Liver (tissue), 9 donors: ENCODE data around the gene RBM47. TPM values are rescaled to one million over a fixed set of nuclear protein-coding genes. Genes with fewer than 3 reads are reported as not detected.
A peak's percentile ranks its signal among the peaks of the same experiment; 100 is the strongest.

ENCODE experiments used
- DNase-seq: peaks from one replicate; pipeline ENCODE4 v3.0.0-alpha.2; 2017; ENCODE audit warnings: low spot score
- H3K27ac ChIP-seq, 2 donors: one replicate each; pipeline ENCODE4 v1.7.0; 2013; ENCODE audit warnings: inconsistent platforms in 2 of 2, low read length in 2 of 2, control low read depth in 1 of 2, low read depth in 1 of 2, mild to moderate bottlenecking in 1 of 2
- H3K27me3 ChIP-seq, 4 donors: one replicate each; pipeline versions ENCODE4 v1.6.1 to v1.7.0; 2013; ENCODE audit warnings: low read length in 3 of 4, inconsistent platforms in 1 of 4, mild to moderate bottlenecking in 1 of 4, moderate library complexity in 1 of 4; ENCODE audit not compliant: control insufficient read depth in 4 of 4, insufficient read depth in 4 of 4
- H3K36me3 ChIP-seq, 4 donors: one replicate each; pipeline versions ENCODE4 v1.6.1 to v1.7.0; 2013; ENCODE audit warnings: low read length in 3 of 4, mild to moderate bottlenecking in 3 of 4, low read depth in 1 of 4, moderate library complexity in 1 of 4; ENCODE audit not compliant: control insufficient read depth in 4 of 4, insufficient read depth in 3 of 4
- H3K4me1 ChIP-seq, 4 donors: one replicate each; pipeline versions ENCODE4 v1.6.1 to v1.7.0; 2013; ENCODE audit warnings: low read length in 3 of 4, mild to moderate bottlenecking in 3 of 4, moderate library complexity in 1 of 4; ENCODE audit not compliant: control insufficient read depth in 4 of 4, insufficient read depth in 4 of 4
- H3K4me3 ChIP-seq, 3 donors: one replicate each; pipeline versions ENCODE4 v1.6.1 to v1.7.0; 2013; ENCODE audit warnings: low read length in 3 of 3, control low read depth in 1 of 3, low read depth in 1 of 3, mild to moderate bottlenecking in 1 of 3
- H3K9ac ChIP-seq, 2 donors: one replicate each; pipeline ENCODE4 v1.7.0; 2013; ENCODE audit warnings: low read length in 2 of 2, mild to moderate bottlenecking in 2 of 2, moderate library complexity in 2 of 2, control low read depth in 1 of 2, low read depth in 1 of 2
- H3K9me3 ChIP-seq, 4 donors: one replicate each; pipeline versions ENCODE4 v1.6.1 to v1.7.0; 2013; ENCODE audit warnings: low read length in 3 of 4; ENCODE audit not compliant: control insufficient read depth in 4 of 4
- CTCF ChIP-seq: fragments of 150-350 bp; IDR thresholded peaks from 2 replicates; pipeline ENCODE4 v1.5.1; 2017; ENCODE audit warnings: improper control_type of control experiment, low read depth, low read length; ENCODE audit not compliant: missing input control
- EGR1 ChIP-seq, 2 donors: IDR thresholded peaks; 2 replicates each; pipeline ENCODE4 v1.6.1; 2016 to 2018; ENCODE audit warnings: antibody characterized with exemption in 2 of 2, low read depth in 2 of 2
- FOXA1 ChIP-seq: IDR thresholded peaks from 2 replicates; pipeline ENCODE4 v1.6.1; 2016; ENCODE audit warnings: antibody characterized with exemption
- FOXA2 ChIP-seq: IDR thresholded peaks from 2 replicates; pipeline ENCODE4 v1.6.1; 2016; ENCODE audit warnings: antibody characterized with exemption
- GABPA ChIP-seq, 2 donors: IDR thresholded peaks in 1 of 2; conservative IDR thresholded peaks in 1 of 2; 2 replicates each; pipeline ENCODE4 v1.6.1; 2016; ENCODE audit warnings: antibody characterized with exemption in 2 of 2, mild to moderate bottlenecking in 1 of 2, moderate library complexity in 1 of 2
- HNF4A ChIP-seq, 2 donors: conservative IDR thresholded peaks; 2 replicates each; pipeline ENCODE4 v1.6.1; 2016; ENCODE audit warnings: antibody characterized with exemption in 2 of 2, mild to moderate bottlenecking in 2 of 2
- HNF4G ChIP-seq: IDR thresholded peaks from 2 replicates; pipeline ENCODE4 v1.6.1; 2016; ENCODE audit warnings: antibody characterized with exemption
- JUND ChIP-seq, 2 donors: IDR thresholded peaks; 2 replicates each; pipeline ENCODE4 v1.6.1; 2016; ENCODE audit warnings: antibody characterized with exemption in 2 of 2
- MAX ChIP-seq: IDR thresholded peaks from 2 replicates; pipeline ENCODE4 v1.6.1; 2016; ENCODE audit warnings: antibody characterized with exemption
- NR2F2 ChIP-seq: IDR thresholded peaks from 2 replicates; pipeline ENCODE4 v1.6.1; 2016; ENCODE audit warnings: antibody characterized with exemption
- RAD21 ChIP-seq, 2 donors: IDR thresholded peaks; 2 replicates each; pipeline ENCODE4 v1.6.1; 2016; ENCODE audit warnings: antibody characterized with exemption in 2 of 2, mild to moderate bottlenecking in 2 of 2
- REST ChIP-seq: IDR thresholded peaks from 2 replicates; pipeline ENCODE4 v1.6.1; 2016; ENCODE audit warnings: antibody characterized with exemption, mild to moderate bottlenecking
- RXRA ChIP-seq, 2 donors: IDR thresholded peaks; 2 replicates each; pipeline ENCODE4 v1.6.1; 2017 to 2018; ENCODE audit warnings: antibody characterized with exemption in 2 of 2, mild to moderate bottlenecking in 1 of 2
- SP1 ChIP-seq: IDR thresholded peaks from 2 replicates; pipeline ENCODE4 v1.6.1; 2018; ENCODE audit warnings: antibody characterized with exemption, mild to moderate bottlenecking
- TAF1 ChIP-seq: conservative IDR thresholded peaks from 2 replicates; pipeline ENCODE4 v1.6.1; 2016; ENCODE audit warnings: antibody characterized with exemption, mild to moderate bottlenecking
- YY1 ChIP-seq: IDR thresholded peaks from 2 replicates; pipeline ENCODE4 v1.6.1; 2016; ENCODE audit warnings: antibody characterized with exemption, mild to moderate bottlenecking
- ZBTB33 ChIP-seq: IDR thresholded peaks from 2 replicates; pipeline ENCODE4 v1.6.1; 2016; ENCODE audit warnings: antibody characterized with exemption
- WGBS: extraction: QIAGEN DNeasy Blood & Tissue Kit; methylation state at CpG from one replicate; pipeline ENCODE4 v1.1.7; 2013; 5-methylcytosine and 5-hydroxymethylcytosine counted together
- polyA plus RNA-seq, 2 donors: library from polyadenylated mRNA; stranded (reverse) in 1 of 2; unstranded in 1 of 2; fragments of 200-250 nt in 1 of 2; fragments of >200 nt in 1 of 2; fragmentation: Nextera tagmentation in 1 of 2; extraction: Ambion mirVana in 1 of 2; gene quantifications; one replicate each; pipeline versions ENCODE4 v1.2.1 to v1.2.3, GENCODE V29; 2013 to 2015
- total RNA-seq, 2 donors: library from RNA; depleted of rRNA; stranded (reverse); fragments of >200 nt; gene quantifications; one replicate each; pipeline ENCODE4 v1.2.3, GENCODE V29; 2014
- TF ChIP-seq, protein P1 (sequence below): IDR thresholded peaks from 2 replicates; pipeline ENCODE4 v1.6.1; 2016; ENCODE audit warnings: antibody characterized with exemption
- donor health status: healthy.
- donor health status: healthy.
- donor health status: healthy.
- donor health status: healthy.
- donor health status: healthy.

RBM47 gene
- total and polyA plus RNA-seq, 4 donors: 16.5 to 81.2 (median 24.7) TPM

- peaks cover 2 to 13% (median 4%) of the 10 kb centered on the region in 4 donors for H3K36me3 ChIP-seq
- no peaks in the 10 kb centered on the region for H3K27me3 ChIP-seq
- H3K4me1 ChIP-seq: peaks cover 9 to 50% (median 42%) of the 10 kb centered on the region in 4 donors
- TF ChIP-seq, protein P1, sequence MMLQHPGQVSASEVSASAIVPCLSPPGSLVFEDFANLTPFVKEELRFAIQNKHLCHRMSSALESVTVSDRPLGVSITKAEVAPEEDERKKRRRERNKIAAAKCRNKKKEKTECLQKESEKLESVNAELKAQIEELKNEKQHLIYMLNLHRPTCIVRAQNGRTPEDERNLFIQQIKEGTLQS: peak; percentile 44
- TF ChIP-seq MAX: peak; percentile 85
- no peak for TF ChIP-seq FOXA2
- peak in 1 of 2 donors; percentile 40 for TF ChIP-seq EGR1 (IDR thresholded peaks at IDR 0.05; ENCODE audit: low read depth in 2 of 2)
- TF ChIP-seq RXRA (IDR thresholded peaks at IDR 0.05): peak; percentile 93 to 94
- no peak for TF ChIP-seq GABPA (IDR thresholded peaks at IDR 0.05 in 1 of 2, conservative IDR thresholded peaks at IDR 0.05 in 1 of 2)
- peak; percentile 83 to 85 for TF ChIP-seq HNF4A (conservative IDR thresholded peaks at IDR 0.05)
- TF ChIP-seq HNF4G: peak; percentile 57
- TF ChIP-seq JUND (IDR thresholded peaks at IDR 0.05): peak; percentile 67 to 90
- TF ChIP-seq NR2F2: peak; percentile 73
- TF ChIP-seq SP1: peak; percentile 87
- no peak for TF ChIP-seq FOXA1
- TF ChIP-seq REST: no peak
- TF ChIP-seq RAD21 (IDR thresholded peaks at IDR 0.05): peak; percentile 54 to 60
- TF ChIP-seq TAF1: peak; percentile 18
- no peak for TF ChIP-seq CTCF
- TF ChIP-seq YY1: peak; percentile 48
- TF ChIP-seq ZBTB33: no peak
- peak overlapping the region in 1 of 3 donors; percentile 12 for H3K4me3 ChIP-seq
- WGBS: 36% methylated on average over 6 of the region's 6 CpGs
- no peak for DNase-seq
- no peaks in the 10 kb centered on the region for H3K9me3 ChIP-seq
- peak overlapping the region in 1 of 2 donors; percentile 28 for H3K9ac ChIP-seq
- peak overlapping the region; percentile 89 to 90 for H3K27ac ChIP-seq
Measured at GRCh38 chr4:40418430-40419230, 211.0 kb downstream of the RBM47 start.
